K562 (cell line): ENCODE data around the gene UNC5B. TPM values are rescaled to one million over a fixed set of nuclear protein-coding genes. Genes with fewer than 3 reads are reported as not detected.

ENCODE experiments used
- COPS2 ChIP-seq: fragments of 450-650 bp; conservative IDR thresholded peaks from 2 replicates; pipeline ENCODE4 v1.6.1; 2016; ENCODE audit warnings: mild to moderate bottlenecking, moderate library complexity
- ESRRA ChIP-seq: fragments of 450-650 bp; IDR thresholded peaks from 2 replicates; pipeline ENCODE4 v1.6.1; 2014; ENCODE audit warnings: low read depth, mild to moderate bottlenecking, moderate library complexity, borderline replicate concordance
- ID3 ChIP-seq, 2 experiments: fragments of 250-450 bp in 1 of 2; fragments of 450-650 bp in 1 of 2; sonication (Bioruptor Pico) in 1 of 2; IDR thresholded peaks; 2 replicates each; pipeline versions ENCODE4 v1.6.1 to v1.8.0; 2016 to 2021; ENCODE audit warnings: mild to moderate bottlenecking in 2 of 2, moderate library complexity in 2 of 2, missing compliant biosample characterization in 1 of 2, missing genetic modification characterization in 1 of 2
- KDM4B ChIP-seq, 2 experiments: fragments of 450-650 bp in 1 of 2; sonication (generic) in 1 of 2; IDR thresholded peaks; 2 replicates each; pipeline ENCODE4 v1.6.1; 2016 to 2017; ENCODE audit warnings: borderline replicate concordance in 2 of 2, antibody characterized with exemption in 1 of 2, low read depth in 1 of 2, mild to moderate bottlenecking in 1 of 2
- L3MBTL2 ChIP-seq: fragments of 450-650 bp; IDR thresholded peaks from 2 replicates; pipeline ENCODE4 v1.6.1; 2016; ENCODE audit warnings: mild to moderate bottlenecking, moderate library complexity
- MED1 ChIP-seq: sonication (generic); formaldehyde crosslinking; IDR thresholded peaks from 2 replicates; pipeline ENCODE4 v1.8.1; 2023; ENCODE audit warnings: missing genetic modification reagents, borderline replicate concordance
- MTA1 ChIP-seq: fragments of 450-650 bp; IDR thresholded peaks from 2 replicates; pipeline ENCODE4 v1.6.1; 2017; ENCODE audit warnings: borderline replicate concordance
- MYBL2 ChIP-seq, 2 experiments: fragments of 450-650 bp in 1 of 2; sonication (generic) in 1 of 2; formaldehyde crosslinking in 1 of 2; IDR thresholded peaks; 2 replicates each; pipeline versions ENCODE4 v1.6.1 to v1.8.1; 2017 to 2022; ENCODE audit warnings: borderline replicate concordance in 1 of 2, inconsistent platforms in 1 of 2, low read depth in 1 of 2, mild to moderate bottlenecking in 1 of 2, missing genetic modification reagents in 1 of 2, moderate library complexity in 1 of 2
- POLR3G ChIP-seq: IDR thresholded peaks from 2 replicates; pipeline ENCODE4 v1.6.1; 2011; ENCODE audit not compliant: insufficient read length, insufficient replicate concordance; ENCODE audit errors: extremely low read depth
- SMARCA4 ChIP-seq: fragments of 450-650 bp; IDR thresholded peaks from 2 replicates; pipeline ENCODE4 v1.6.1; 2016
- SMARCA5 ChIP-seq: fragments of 450-650 bp; IDR thresholded peaks from 2 replicates; pipeline ENCODE4 v1.6.1; 2016
- SNRNP70 ChIP-seq: fragments of 200-400 bp; formaldehyde crosslinking; optimal IDR thresholded peaks from 2 replicates; pipeline ENCODE3; 2017; ENCODE audit warnings: low read depth, low read length
- SREBF2 ChIP-seq: sonication (generic); formaldehyde crosslinking; IDR thresholded peaks from 2 replicates; pipeline ENCODE4 v1.4.0; 2020; ENCODE audit warnings: mild to moderate bottlenecking, missing genetic modification reagents
- TCF7 ChIP-seq: sonication (generic); IDR thresholded peaks from 2 replicates; pipeline ENCODE4 v1.6.1; 2016; ENCODE audit warnings: antibody characterized with exemption, borderline replicate concordance
- TEAD1 ChIP-seq, 2 experiments: fragments of 450-650 bp in 1 of 2; sonication (generic) in 1 of 2; formaldehyde crosslinking; IDR thresholded peaks; 2 replicates each; pipeline versions ENCODE4 v1.4.0 to v1.8.0; 2020 to 2022; ENCODE audit warnings: mild to moderate bottlenecking in 2 of 2, missing genetic modification reagents in 1 of 2
- ZNF668 ChIP-seq: fragments of 250-450 bp; sonication (Bioruptor Pico); IDR thresholded peaks from 2 replicates; pipeline ENCODE4 v1.8.0; 2022; ENCODE audit warnings: mild to moderate bottlenecking, inconsistent platforms
- polyA plus RNA-seq, 8 experiments: library from polyadenylated mRNA; depleted of rRNA in 4 of 8; stranded (reverse) in 5 of 8; unstranded in 3 of 8; fragments of >200 nt; fragmentation: Nextera tagmentation in 2 of 8; fragmentation: Illumina TruSeq in 1 of 8; extraction: Ambion mirVana in 2 of 8; extraction: Trizol in 1 of 8; gene quantifications; 2 replicates each; pipeline versions ENCODE4 v1.2.1 to v1.2.3, GENCODE V29; 2011 to 2014; ENCODE audit warnings: inconsistent platforms in 1 of 8, missing spikeins in 1 of 8
- total RNA-seq, 7 experiments: library from RNA; depleted of rRNA in 6 of 7; stranded (reverse); fragments of >200 nt in 6 of 7; fragmentation: Illumina TruSeq in 2 of 7; extraction: Trizol in 2 of 7; gene quantifications; 2 replicates each; pipeline versions ENCODE4 v1.2.1 to v1.2.3, GENCODE V29; 2011 to 2021; ENCODE audit warnings: low replicate concordance in 1 of 7
- TF ChIP-seq, protein P1 (sequence below): sonication (generic); formaldehyde crosslinking; IDR thresholded peaks from 2 replicates; pipeline ENCODE4 v1.8.1; 2023; ENCODE audit warnings: missing genetic modification reagents, mild to moderate bottlenecking, borderline replicate concordance
- TF ChIP-seq, protein P2 (sequence below): sonication (generic); formaldehyde crosslinking; IDR thresholded peaks from 2 replicates; pipeline ENCODE4 v1.9.0; 2022; ENCODE audit warnings: mild to moderate bottlenecking, missing genetic modification reagents
- TF ChIP-seq, protein P3 (sequence below), 2 experiments: IDR thresholded peaks; 2 replicates each; pipeline ENCODE4 v1.6.1; 2011; ENCODE audit warnings: borderline replicate concordance in 1 of 2, control low read depth in 1 of 2, low read depth in 1 of 2, low read length in 1 of 2, mild to moderate bottlenecking in 1 of 2, mixed read lengths in 1 of 2, moderate library complexity in 1 of 2; ENCODE audit not compliant: insufficient read depth in 1 of 2, insufficient read length in 1 of 2, poor library complexity in 1 of 2, severe bottlenecking in 1 of 2; ENCODE audit errors: extremely low read depth in 1 of 2

UNC5B gene
- total and polyA plus RNA-seq, 9 of the 15 experiments (the other 6 are each of a cell fraction or from before 2014, with no cell fraction given): 0.10 to 8.4 (median 2.1) TPM

- peak; percentile 38 to 88; a peak in 3 of 4 replicates for TF ChIP-seq TEAD1 (CRISPR knock-in tag; IDR thresholded peaks at IDR 0.05)
- TF ChIP-seq MTA1: 0 out of 2 replicates have a peak, but pooled peaks have one; percentile 52
- TF ChIP-seq, protein P1, sequence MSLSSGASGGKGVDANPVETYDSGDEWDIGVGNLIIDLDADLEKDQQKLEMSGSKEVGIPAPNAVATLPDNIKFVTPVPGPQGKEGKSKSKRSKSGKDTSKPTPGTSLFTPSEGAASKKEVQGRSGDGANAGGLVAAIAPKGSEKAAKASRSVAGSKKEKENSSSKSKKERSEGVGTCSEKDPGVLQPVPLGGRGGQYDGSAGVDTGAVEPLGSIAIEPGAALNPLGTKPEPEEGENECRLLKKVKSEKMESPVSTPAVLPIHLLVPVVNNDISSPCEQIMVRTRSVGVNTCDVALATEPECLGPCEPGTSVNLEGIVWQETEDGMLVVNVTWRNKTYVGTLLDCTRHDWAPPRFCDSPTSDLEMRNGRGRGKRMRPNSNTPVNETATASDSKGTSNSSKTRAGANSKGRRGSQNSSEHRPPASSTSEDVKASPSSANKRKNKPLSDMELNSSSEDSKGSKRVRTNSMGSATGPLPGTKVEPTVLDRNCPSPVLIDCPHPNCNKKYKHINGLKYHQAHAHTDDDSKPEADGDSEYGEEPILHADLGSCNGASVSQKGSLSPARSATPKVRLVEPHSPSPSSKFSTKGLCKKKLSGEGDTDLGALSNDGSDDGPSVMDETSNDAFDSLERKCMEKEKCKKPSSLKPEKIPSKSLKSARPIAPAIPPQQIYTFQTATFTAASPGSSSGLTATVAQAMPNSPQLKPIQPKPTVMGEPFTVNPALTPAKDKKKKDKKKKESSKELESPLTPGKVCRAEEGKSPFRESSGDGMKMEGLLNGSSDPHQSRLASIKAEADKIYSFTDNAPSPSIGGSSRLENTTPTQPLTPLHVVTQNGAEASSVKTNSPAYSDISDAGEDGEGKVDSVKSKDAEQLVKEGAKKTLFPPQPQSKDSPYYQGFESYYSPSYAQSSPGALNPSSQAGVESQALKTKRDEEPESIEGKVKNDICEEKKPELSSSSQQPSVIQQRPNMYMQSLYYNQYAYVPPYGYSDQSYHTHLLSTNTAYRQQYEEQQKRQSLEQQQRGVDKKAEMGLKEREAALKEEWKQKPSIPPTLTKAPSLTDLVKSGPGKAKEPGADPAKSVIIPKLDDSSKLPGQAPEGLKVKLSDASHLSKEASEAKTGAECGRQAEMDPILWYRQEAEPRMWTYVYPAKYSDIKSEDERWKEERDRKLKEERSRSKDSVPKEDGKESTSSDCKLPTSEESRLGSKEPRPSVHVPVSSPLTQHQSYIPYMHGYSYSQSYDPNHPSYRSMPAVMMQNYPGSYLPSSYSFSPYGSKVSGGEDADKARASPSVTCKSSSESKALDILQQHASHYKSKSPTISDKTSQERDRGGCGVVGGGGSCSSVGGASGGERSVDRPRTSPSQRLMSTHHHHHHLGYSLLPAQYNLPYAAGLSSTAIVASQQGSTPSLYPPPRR (CRISPR knock-in tag): no peak
- no peak for TF ChIP-seq SNRNP70
- TF ChIP-seq SMARCA5: no peak; the same call in 1 of the 2 replicates
- no peak for TF ChIP-seq MED1
- TF ChIP-seq TCF7: no peak
- TF ChIP-seq ESRRA: peak; percentile 78
- TF ChIP-seq ID3 (CRISPR knock-in tag; IDR thresholded peaks at IDR 0.05): no peak
- peak; percentile 90 for TF ChIP-seq ID3 (tag; IDR thresholded peaks at IDR 0.05)
- TF ChIP-seq POLR3G: no peak
- TF ChIP-seq, protein P2, sequence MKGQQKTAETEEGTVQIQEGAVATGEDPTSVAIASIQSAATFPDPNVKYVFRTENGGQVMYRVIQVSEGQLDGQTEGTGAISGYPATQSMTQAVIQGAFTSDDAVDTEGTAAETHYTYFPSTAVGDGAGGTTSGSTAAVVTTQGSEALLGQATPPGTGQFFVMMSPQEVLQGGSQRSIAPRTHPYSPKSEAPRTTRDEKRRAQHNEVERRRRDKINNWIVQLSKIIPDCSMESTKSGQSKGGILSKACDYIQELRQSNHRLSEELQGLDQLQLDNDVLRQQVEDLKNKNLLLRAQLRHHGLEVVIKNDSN (CRISPR knock-in tag): peak; percentile 62
- no peak for TF ChIP-seq SREBF2 (CRISPR knock-in tag)
- no peak for TF ChIP-seq COPS2
- peak; percentile 96 for TF ChIP-seq L3MBTL2
- TF ChIP-seq KDM4B (IDR thresholded peaks at IDR 0.05; ENCODE audit: borderline replicate concordance in 2 of 2, low read depth in 1 of 2): peak in 1 of 2 experiments; percentile 67; a peak in 1 of 4 replicates
- peak; percentile 71; the same call in 1 of the 2 replicates for TF ChIP-seq SMARCA4
- no peak for TF ChIP-seq MYBL2 (IDR thresholded peaks at IDR 0.05; ENCODE audit: low read depth)
- no peak for TF ChIP-seq MYBL2 (CRISPR knock-in tag; IDR thresholded peaks at IDR 0.05; ENCODE audit: borderline replicate concordance)
- TF ChIP-seq ZNF668 (CRISPR knock-in tag): peak; percentile 71; the same call in 1 of the 2 replicates
- TF ChIP-seq, protein P3, sequence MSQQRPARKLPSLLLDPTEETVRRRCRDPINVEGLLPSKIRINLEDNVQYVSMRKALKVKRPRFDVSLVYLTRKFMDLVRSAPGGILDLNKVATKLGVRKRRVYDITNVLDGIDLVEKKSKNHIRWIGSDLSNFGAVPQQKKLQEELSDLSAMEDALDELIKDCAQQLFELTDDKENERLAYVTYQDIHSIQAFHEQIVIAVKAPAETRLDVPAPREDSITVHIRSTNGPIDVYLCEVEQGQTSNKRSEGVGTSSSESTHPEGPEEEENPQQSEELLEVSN (IDR thresholded peaks at IDR 0.05; ENCODE audit: borderline replicate concordance in 1 of 2, extremely low read depth in 1 of 2, insufficient read depth in 1 of 2, insufficient read length in 1 of 2, low read depth in 1 of 2, low read length in 1 of 2, poor library complexity in 1 of 2, severe bottlenecking in 1 of 2): peak; percentile 89 to 91
These were observed 54.0 kb downstream of the UNC5B start (continued) for GRCh38 chr10:71266147-71266917.
